Sigmoid colon (tissue), 3 donors: ENCODE measurements around the gene MRPL43.

Source experiments
- POLR2A ChIP-seq, 2 donors: fragments of 450-650 bp; IDR thresholded peaks; one replicate each; pipeline ENCODE4 v1.6.1; 2016; ENCODE audit warnings: antibody characterized with exemption in 2 of 2, mild to moderate bottlenecking in 2 of 2, moderate library complexity in 2 of 2
- TF ChIP-seq, protein P1 (sequence below), 4 experiments: fragments of 450-650 bp in 3 of 4; fragments of 200-600 bp in 1 of 4; IDR thresholded peaks; one replicate each; pipeline ENCODE4 v1.5.1; 2016 to 2019; ENCODE audit warnings: antibody characterized with exemption in 4 of 4, mild to moderate bottlenecking in 3 of 4, moderate library complexity in 2 of 4

DNA sequence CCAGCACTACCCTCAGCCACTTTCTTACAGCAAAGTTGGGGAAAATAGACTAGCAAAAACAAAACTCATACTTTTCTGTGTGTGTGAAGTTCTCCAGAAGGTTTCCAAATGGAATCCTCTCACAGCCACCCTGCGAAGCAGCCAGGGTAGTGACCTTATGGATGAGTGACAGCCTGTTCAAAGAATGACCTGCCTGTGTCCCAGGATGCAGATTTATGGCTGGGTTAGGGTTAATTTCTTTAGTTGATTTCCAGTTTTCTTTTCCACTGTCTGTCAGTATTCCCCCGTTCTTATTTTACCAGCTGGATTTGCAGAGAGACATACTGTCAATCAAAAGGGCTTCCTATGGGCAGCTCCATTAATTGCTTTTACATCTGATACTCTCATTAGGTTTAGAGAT lies 20.4 kb downstream of the MRPL43 start:
- TF ChIP-seq, protein P1, sequence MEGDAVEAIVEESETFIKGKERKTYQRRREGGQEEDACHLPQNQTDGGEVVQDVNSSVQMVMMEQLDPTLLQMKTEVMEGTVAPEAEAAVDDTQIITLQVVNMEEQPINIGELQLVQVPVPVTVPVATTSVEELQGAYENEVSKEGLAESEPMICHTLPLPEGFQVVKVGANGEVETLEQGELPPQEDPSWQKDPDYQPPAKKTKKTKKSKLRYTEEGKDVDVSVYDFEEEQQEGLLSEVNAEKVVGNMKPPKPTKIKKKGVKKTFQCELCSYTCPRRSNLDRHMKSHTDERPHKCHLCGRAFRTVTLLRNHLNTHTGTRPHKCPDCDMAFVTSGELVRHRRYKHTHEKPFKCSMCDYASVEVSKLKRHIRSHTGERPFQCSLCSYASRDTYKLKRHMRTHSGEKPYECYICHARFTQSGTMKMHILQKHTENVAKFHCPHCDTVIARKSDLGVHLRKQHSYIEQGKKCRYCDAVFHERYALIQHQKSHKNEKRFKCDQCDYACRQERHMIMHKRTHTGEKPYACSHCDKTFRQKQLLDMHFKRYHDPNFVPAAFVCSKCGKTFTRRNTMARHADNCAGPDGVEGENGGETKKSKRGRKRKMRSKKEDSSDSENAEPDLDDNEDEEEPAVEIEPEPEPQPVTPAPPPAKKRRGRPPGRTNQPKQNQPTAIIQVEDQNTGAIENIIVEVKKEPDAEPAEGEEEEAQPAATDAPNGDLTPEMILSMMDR (IDR thresholded peaks at IDR 0.05) = no peak
- TF ChIP-seq POLR2A (IDR thresholded peaks at IDR 0.05) = no peak
